Endothelial cell (in vitro differentiated cells): ENCODE data around the gene DNAH8. TPM values are rescaled to one million over a fixed set of nuclear protein-coding genes. Genes with fewer than 3 reads are reported as not detected.

Source experiments
- DNase-seq: peaks from one replicate; pipeline ENCODE4 v3.0.0; 2021; ENCODE audit warnings: low spot score
- H3K27ac Mint-ChIP-seq: one replicate; pipeline ENCODE4 v1.8.0; 2021; ENCODE audit warnings: mixed read lengths, inconsistent platforms; ENCODE audit not compliant: unreplicated experiment
- H3K27me3 Mint-ChIP-seq: one replicate; pipeline ENCODE4 v1.8.0; 2021; ENCODE audit warnings: mild to moderate bottlenecking, moderate library complexity, mixed read lengths, inconsistent platforms; ENCODE audit not compliant: unreplicated experiment
- H3K36me3 Mint-ChIP-seq: one replicate; pipeline ENCODE4 v1.8.0; 2021; ENCODE audit warnings: mild to moderate bottlenecking, low read depth, mixed read lengths, inconsistent platforms; ENCODE audit not compliant: unreplicated experiment
- H3K4me1 Mint-ChIP-seq: one replicate; pipeline ENCODE4 v1.8.0; 2021; ENCODE audit warnings: mild to moderate bottlenecking, mixed read lengths, inconsistent platforms; ENCODE audit not compliant: unreplicated experiment
- H3K4me3 Mint-ChIP-seq: one replicate; pipeline ENCODE4 v1.8.0; 2021; ENCODE audit warnings: mild to moderate bottlenecking, mixed read lengths, inconsistent platforms; ENCODE audit not compliant: unreplicated experiment
- H3K9me3 Mint-ChIP-seq: one replicate; pipeline ENCODE4 v1.8.0; 2021; ENCODE audit warnings: mixed read lengths, inconsistent platforms; ENCODE audit not compliant: unreplicated experiment
- CTCF ChIP-seq: fragments of 200-600 bp; sonication (generic); IDR thresholded peaks from one replicate; pipeline ENCODE4 v1.5.0; 2021; ENCODE audit warnings: antibody characterized with exemption; ENCODE audit not compliant: unreplicated experiment
- long read RNA-seq: library from polyadenylated mRNA; unstranded; transcript quantifications from one replicate; pipeline ENCODE4 v2.0.0, GENCODE V29; 2020; ENCODE audit not compliant: unreplicated experiment
- total RNA-seq: library from RNA; stranded (reverse); fragmentation: NEBNext Ultra II Directional; extraction: Animal tissue kit (Norgen Biotek cat#: 25700); gene quantifications from one replicate; pipeline ENCODE4 v1.2.1, GENCODE V29; 2021; ENCODE audit not compliant: unreplicated experiment

The DNAH8 gene, protein sequence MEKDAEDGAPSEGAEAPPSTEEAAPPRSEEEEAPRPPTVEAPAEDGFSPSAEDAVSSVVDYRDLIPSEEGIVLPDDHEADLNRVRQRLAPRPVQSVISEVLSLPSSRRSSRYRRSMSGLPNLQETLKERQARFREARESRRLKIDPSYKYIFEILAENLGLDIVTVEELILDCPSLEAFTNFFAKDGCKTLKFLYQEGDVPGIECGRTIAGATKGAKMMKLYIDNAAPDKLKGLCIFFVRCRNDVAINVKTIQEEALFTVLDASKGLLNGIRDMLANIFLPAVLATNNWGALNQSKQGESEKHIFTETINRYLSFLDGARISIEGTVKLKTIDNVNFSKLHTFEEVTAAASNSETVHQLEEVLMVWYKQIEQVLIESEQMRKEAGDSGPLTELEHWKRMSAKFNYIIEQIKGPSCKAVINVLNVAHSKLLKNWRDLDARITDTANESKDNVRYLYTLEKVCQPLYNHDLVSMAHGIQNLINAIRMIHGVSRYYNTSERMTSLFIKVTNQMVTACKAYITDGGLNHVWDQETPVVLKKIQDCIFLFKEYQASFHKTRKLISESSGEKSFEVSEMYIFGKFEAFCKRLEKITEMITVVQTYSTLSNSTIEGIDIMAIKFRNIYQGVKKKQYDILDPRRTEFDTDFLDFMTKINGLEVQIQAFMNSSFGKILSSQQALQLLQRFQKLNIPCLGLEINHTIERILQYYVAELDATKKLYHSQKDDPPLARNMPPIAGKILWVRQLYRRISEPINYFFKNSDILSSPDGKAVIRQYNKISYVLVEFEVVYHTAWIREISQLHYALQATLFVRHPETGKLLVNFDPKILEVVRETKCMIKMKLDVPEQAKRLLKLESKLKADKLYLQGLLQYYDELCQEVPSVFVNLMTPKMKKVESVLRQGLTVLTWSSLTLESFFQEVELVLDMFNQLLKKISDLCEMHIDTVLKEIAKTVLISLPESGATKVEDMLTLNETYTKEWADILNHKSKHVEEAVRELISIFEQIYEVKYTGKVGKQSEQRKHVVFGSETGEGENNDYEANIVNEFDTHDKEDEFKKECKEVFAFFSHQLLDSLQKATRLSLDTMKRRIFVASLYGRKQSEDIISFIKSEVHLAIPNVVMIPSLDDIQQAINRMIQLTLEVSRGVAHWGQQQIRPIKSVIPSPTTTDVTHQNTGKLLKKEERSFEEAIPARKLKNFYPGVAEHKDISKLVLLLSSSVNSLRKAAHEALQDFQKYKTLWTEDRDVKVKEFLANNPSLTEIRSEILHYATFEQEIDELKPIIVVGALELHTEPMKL (N-terminal part only)
- total RNA-seq: 0.05 TPM
- long read RNA-seq: 0 reads

GRCh38 chr6:38715016-38715689 lies at the start of gene DNAH8:
TSS of gene DNAH8 (plus strand) at chr6:38715311. CDS start at chr6:38722810, 7,499 bp downstream.
- Mint-ChIP-seq H3K9me3 (peaks cover 2% of the 10 kb centered on the region), H3K27me3 (peaks cover 2% of the 10 kb centered on the region), H3K36me3 (peaks cover under 1% of the 10 kb centered on the region), H3K4me1 (peaks cover 3% of the 10 kb centered on the region), H3K27ac (no peak within 1 kb of the TSS), H3K4me3 (peak within 1 kb of the TSS; percentile 42)
- no peak for TF ChIP-seq CTCF
- peak; percentile 15 for DNase-seq

DNA sequence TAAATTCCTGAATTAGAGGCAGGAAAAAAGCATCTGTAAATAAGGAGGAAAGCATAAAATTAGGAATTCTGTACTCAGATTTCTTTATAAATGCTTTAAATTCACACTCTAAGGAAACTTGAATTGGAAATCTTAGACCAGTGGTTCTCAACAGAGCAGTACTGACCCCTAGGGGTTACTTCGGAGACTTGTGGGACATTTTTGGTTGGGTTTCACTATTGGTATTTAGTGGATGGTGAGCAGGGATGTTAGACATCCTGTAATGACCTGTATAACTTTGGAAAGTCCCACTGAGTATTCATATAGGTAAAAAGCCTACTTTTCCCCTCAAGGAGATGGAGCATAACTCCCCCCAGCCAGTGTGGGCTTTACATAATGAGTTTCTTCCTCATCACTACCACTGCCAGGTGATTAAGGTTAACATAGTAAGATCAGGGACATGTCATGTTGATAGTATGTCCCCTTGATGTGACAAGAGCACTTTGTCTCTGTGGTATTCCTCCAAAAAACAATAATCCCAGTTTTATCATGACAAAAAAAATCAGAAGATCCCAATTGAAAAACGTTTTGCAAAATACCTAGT lies 43.1 kb upstream of the DNAH8 start:
- peak; percentile 77 for TF ChIP-seq CTCF
- peak; percentile 39 for DNase-seq
- Mint-ChIP-seq H3K27me3 (peaks cover 3% of the 10 kb centered on the region), H3K36me3 (peaks cover 30% of the 10 kb centered on the region), H3K4me1 (peaks cover 10% of the 10 kb centered on the region), H3K9me3 (no peaks in the 10 kb centered on the region), H3K27ac (no peak overlapping the region), H3K4me3 (no peak overlapping the region)

GRCh38 chr6:38673397-38674165 lies 41.5 kb upstream of the DNAH8 start:
- no peak for DNase-seq
- no peak for TF ChIP-seq CTCF
- Mint-ChIP-seq H3K9me3 (no peaks in the 10 kb centered on the region), H3K4me1 (peaks cover 13% of the 10 kb centered on the region), H3K27me3 (peaks cover 3% of the 10 kb centered on the region), H3K4me3 (no peak overlapping the region), H3K36me3 (peaks cover 38% of the 10 kb centered on the region), H3K27ac (peak overlapping the region; percentile 61)
